Thyroid gland (tissue), 4 donors: ENCODE results near the gene ST6GALNAC3. TPM values are rescaled to one million over a fixed set of nuclear protein-coding genes. Genes with fewer than 3 reads are reported as not detected.

Experiments
- DNase-seq, 2 donors: peaks; one replicate each; pipeline ENCODE4 v3.0.0-alpha.2; 2019
- H3K27ac ChIP-seq, 3 donors: fragments of 200-600 bp; sonication (generic); 1 replicate in 2 of 3; 2 replicates in 1 of 3; pipeline ENCODE4 v1.5.1; 2016 to 2019; ENCODE audit warnings: mild to moderate bottlenecking in 1 of 3, moderate library complexity in 1 of 3
- H3K27me3 ChIP-seq: fragments of 200-600 bp; sonication (generic); one replicate; pipeline ENCODE4 v1.5.1; 2019
- H3K36me3 ChIP-seq, 2 donors: fragments of 200-600 bp; sonication (generic); one replicate each; pipeline ENCODE4 v1.5.1; 2016 to 2019
- H3K4me1 ChIP-seq, 2 donors: fragments of 200-600 bp; sonication (generic); one replicate each; pipeline ENCODE4 v1.5.1; 2017 to 2019
- H3K4me3 ChIP-seq, 3 donors: fragments of 200-600 bp; sonication (generic); replicated peaks in 1 of 3; 1 replicate in 2 of 3; 2 replicates in 1 of 3; pipeline ENCODE4 v1.5.1; 2016; ENCODE audit warnings: mild to moderate bottlenecking in 1 of 3
- H3K9me3 ChIP-seq: fragments of 200-600 bp; sonication (generic); one replicate; pipeline ENCODE4 v1.5.1; 2017
- CTCF ChIP-seq, 6 experiments: fragments of 200-600 bp in 3 of 6; fragments of 450-650 bp in 3 of 6; sonication (generic) in 3 of 6; IDR thresholded peaks; one replicate each; pipeline ENCODE4 v1.5.1; 2016 to 2019; ENCODE audit warnings: antibody characterized with exemption in 6 of 6, mild to moderate bottlenecking in 2 of 6, inconsistent platforms in 1 of 6, moderate library complexity in 1 of 6
- POLR2A ChIP-seq, 2 donors: fragments of 450-650 bp; IDR thresholded peaks; one replicate each; pipeline ENCODE4 v1.6.1; 2017; ENCODE audit warnings: antibody characterized with exemption in 2 of 2, mild to moderate bottlenecking in 2 of 2, moderate library complexity in 1 of 2
- WGBS, 2 donors: methylation state at CpG; one replicate each; pipeline ENCODE4 v1.1.5; 2017; 5-methylcytosine and 5-hydroxymethylcytosine counted together
- intact Hi-C: fragments of 100-400 bp; cut with DNase I; formaldehyde crosslinking; loops from one replicate; pipeline ENCODE4 v1.15.1; 2023
- total RNA-seq, 4 donors: library from RNA; depleted of rRNA; stranded (reverse); fragments of >200 nt; gene quantifications; one replicate each; pipeline ENCODE4 v1.2.3, GENCODE V29; 2016

The ST6GALNAC3 gene
- total RNA-seq, 4 donors from 2014 or later: 17.4 to 35.6 (median 31.6) TPM

DNA sequence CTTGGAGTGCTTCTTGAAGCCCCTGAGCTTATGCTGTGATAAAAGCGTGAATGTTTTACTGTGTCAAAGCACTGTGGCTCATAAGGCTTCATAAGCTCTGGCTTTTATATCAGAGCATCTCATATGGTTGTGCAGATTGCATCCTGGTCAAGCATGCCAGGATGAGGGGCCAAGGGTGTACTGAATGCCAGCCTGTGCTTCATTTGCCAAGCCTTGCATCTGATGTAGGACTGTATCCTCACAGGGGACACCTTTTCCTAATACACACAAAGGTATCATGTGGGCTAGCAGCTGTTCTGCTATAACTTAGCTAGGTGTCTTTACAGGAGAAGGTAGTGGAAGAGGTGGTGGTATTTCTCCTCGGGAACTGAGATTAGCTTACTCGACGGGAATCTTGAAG lies 134.7 kb downstream of the ST6GALNAC3 start:
- Histone ChIP-seq H3K36me3 (no peaks in the 10 kb centered on the region), H3K9me3 (no peaks in the 10 kb centered on the region), H3K4me3 (no peak overlapping the region), H3K27ac (no peak overlapping the region), H3K27me3 (no peaks in the 10 kb centered on the region), H3K4me1 (peaks cover 0 to 7% of the 10 kb centered on the region in 2 donors)
- DNase-seq: no peak
- intact Hi-C loops: no loop called here
- TF ChIP-seq POLR2A (IDR thresholded peaks at IDR 0.05): no peak
- TF ChIP-seq CTCF (IDR thresholded peaks at IDR 0.05): no peak
- 76 to 84% methylated on average over 4 of the region's 4 CpGs for WGBS, 2 donors

GRCh38 chr1:76209648-76210047 lies 135.1 kb downstream of the ST6GALNAC3 start:
- no peak for DNase-seq
- WGBS, 2 donors: 23 to 25% methylated on average over 3 of the region's 3 CpGs
- H3K27ac ChIP-seq: no peak overlapping the region
- peaks cover 0 to 7% of the 10 kb centered on the region in 2 donors for H3K4me1 ChIP-seq
- no peak overlapping the region for H3K4me3 ChIP-seq
- no peaks in the 10 kb centered on the region for H3K36me3 ChIP-seq
- H3K9me3 ChIP-seq: no peaks in the 10 kb centered on the region
- intact Hi-C loops: no loop called here
- TF ChIP-seq CTCF (IDR thresholded peaks at IDR 0.05) (no peak), POLR2A (IDR thresholded peaks at IDR 0.05) (no peak)
- no peaks in the 10 kb centered on the region for H3K27me3 ChIP-seq

DNA sequence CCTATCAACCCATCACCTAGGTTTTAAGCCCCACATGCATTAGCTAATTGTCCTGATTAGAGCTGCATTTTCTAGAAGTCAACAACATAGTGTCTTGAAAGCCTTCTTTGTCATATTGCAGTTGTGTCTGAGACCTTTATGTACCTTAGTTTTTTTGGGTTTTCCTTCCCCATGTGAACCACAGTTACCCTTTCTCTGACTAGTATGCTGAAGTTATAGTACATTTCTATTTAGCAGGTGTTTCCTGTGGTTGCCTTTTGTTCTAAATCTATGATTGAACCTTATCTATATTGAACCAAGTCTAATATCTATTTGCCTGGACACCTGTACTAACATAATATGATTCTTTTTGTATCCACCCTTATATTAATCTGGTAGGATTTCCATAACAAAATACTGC lies 135.6 kb downstream of the ST6GALNAC3 start:
- no peak overlapping the region for H3K27ac ChIP-seq
- no peak overlapping the region for H3K4me3 ChIP-seq
- peaks cover 0 to 7% of the 10 kb centered on the region in 2 donors for H3K4me1 ChIP-seq
- H3K27me3 ChIP-seq: no peaks in the 10 kb centered on the region
- no peaks in the 10 kb centered on the region for H3K36me3 ChIP-seq
- no peaks in the 10 kb centered on the region for H3K9me3 ChIP-seq
- TF ChIP-seq CTCF (IDR thresholded peaks at IDR 0.05) (no peak), POLR2A (IDR thresholded peaks at IDR 0.05) (no peak)
- no peak for DNase-seq
- intact Hi-C loops: no loop called here

DNA sequence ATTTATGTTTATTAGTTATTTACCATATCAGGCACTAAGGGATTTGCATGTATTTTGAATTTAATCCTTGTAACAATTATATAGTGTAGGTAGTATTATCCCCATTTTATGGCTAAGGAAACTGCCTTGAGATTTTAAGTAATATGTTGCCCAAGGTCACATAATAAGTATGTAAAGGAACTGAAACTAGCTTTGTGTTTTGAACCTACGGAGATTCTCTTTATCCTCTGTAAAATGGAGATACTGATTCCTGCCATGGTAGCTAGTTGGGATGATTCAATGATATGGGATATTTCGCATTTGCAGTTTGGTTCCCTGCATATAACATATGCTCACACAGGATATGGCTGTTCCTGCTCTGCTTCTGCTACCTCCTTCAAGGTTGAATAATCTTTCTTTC lies 144.3 kb downstream of the ST6GALNAC3 start:
- WGBS, 2 donors: 93 to 96% methylated on average over 2 of the region's 2 CpGs
- TF ChIP-seq CTCF (IDR thresholded peaks at IDR 0.05) (no peak), POLR2A (IDR thresholded peaks at IDR 0.05) (no peak)

DNA sequence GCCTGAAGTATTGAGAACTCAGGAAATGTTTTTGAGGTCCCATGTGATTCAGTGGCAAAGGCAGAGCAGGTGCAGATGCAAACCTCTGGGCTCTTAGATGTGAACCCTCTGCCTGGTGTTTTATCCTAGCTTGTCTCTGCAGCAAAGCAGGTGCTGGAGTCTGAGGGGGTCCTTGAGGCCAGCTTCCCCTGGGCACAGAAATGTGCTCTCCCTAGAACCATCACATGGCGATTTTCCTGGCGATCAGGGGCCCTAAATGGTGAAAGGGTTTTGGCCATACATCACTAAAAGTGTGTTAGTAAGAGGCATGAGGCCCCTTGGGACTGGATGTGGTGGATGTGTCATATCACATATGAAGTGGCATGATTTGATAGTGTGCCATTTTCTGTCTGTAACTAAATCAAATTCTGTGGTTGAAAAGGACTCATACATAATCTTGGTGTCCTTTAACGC lies 144.8 kb downstream of the ST6GALNAC3 start:
- intact Hi-C loops: no loop called here
- TF ChIP-seq CTCF (IDR thresholded peaks at IDR 0.05): no peak
- no peak for TF ChIP-seq POLR2A (IDR thresholded peaks at IDR 0.05)
- Histone ChIP-seq H3K36me3 (no peaks in the 10 kb centered on the region), H3K9me3 (no peaks in the 10 kb centered on the region), H3K27me3 (no peaks in the 10 kb centered on the region), H3K4me3 (no peak overlapping the region), H3K4me1 (no peaks in the 10 kb centered on the region), H3K27ac (no peak overlapping the region)
- 92 to 100% methylated on average over 3 of the region's 3 CpGs for WGBS, 2 donors
- no peak for DNase-seq

More for the DNA sequence above, 144.3 kb downstream of the ST6GALNAC3 start:
- DNase-seq: no peak
- Histone ChIP-seq H3K4me1 (no peaks in the 10 kb centered on the region), H3K9me3 (no peaks in the 10 kb centered on the region), H3K36me3 (no peaks in the 10 kb centered on the region), H3K27ac (no peak overlapping the region), H3K4me3 (no peak overlapping the region), H3K27me3 (no peaks in the 10 kb centered on the region)
- intact Hi-C loops: no loop called here
